ENCODE data around the gene VGLL4. TPM values are rescaled to one million over a fixed set of nuclear protein-coding genes. Genes with fewer than 3 reads are reported as not detected.

Gene VGLL4
- total RNA-seq, 1 experiment from 2014 or later, result 42.1 TPM

DNA sequence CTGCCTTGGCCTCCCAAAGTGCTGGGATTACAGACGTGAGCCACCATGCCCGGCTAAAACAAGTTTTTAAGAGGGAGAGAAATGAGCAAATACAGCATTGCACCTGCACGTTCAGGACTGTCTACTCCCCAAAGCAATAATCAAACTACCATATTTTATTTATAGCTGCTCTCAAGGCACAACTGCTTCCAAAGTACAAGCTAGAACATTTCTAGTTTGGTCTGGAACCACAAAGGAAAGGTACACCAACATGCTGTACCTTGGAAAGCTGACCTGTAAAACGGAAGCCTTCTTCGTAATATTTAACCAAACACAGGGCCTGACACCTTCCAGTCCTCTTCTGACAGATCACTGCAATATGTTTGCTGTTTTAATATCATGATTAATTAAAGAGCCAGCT is 14.5 kb upstream of the VGLL4 start:
- Histone ChIP-seq H4K8ac (replicated peaks; ENCODE audit: insufficient read length, low read depth, low read length) (no peak overlapping the region), H4K91ac (ENCODE audit: insufficient read length, low read depth, low read length) (no peak overlapping the region), H2BK120ac (ENCODE audit: low read depth, low read length, poor library complexity, severe bottlenecking) (no peak overlapping the region), H3K18ac (ENCODE audit: insufficient read length, low read depth, low read length) (no peak overlapping the region), H3K9ac (ENCODE audit: extremely low read depth, insufficient read length, low read length) (no peak overlapping the region), H2BK5ac (ENCODE audit: insufficient read length, low read length) (no peak overlapping the region), H3K56ac (ENCODE audit: insufficient read length, low read depth, low read length) (no peak overlapping the region), H2BK12ac (ENCODE audit: insufficient read length, low read depth, low read length) (no peak overlapping the region), H2BK15ac (ENCODE audit: low read depth, low read length) (no peak overlapping the region), H3K14ac (ENCODE audit: insufficient read depth, low read length) (no peak overlapping the region), H3K79me2 (ENCODE audit: insufficient read depth, low read length) (no peaks in the 10 kb centered on the region; the same call in 1 of the 2 replicates), H4K20me1 (ENCODE audit: control insufficient read depth, insufficient read depth, insufficient read length) (no peaks in the 10 kb centered on the region), H3K23ac (ENCODE audit: insufficient read length, low read depth, low read length) (no peak overlapping the region), H3K4me1 (ENCODE audit: insufficient read depth, low read length) (peaks cover 2% of the 10 kb centered on the region; the same call in 1 of the 2 replicates), H3K23me2 (ENCODE audit: insufficient read length, low read depth, low read length, poor library complexity, severe bottlenecking) (no peaks in the 10 kb centered on the region), H4K5ac (ENCODE audit: insufficient read length, low read depth, low read length) (no peak overlapping the region), H3K79me1 (ENCODE audit: insufficient read depth, low read depth, low read length, poor library complexity, severe bottlenecking) (no peaks in the 10 kb centered on the region), H2AK5ac (ENCODE audit: insufficient read length, low read length) (no peak overlapping the region), H3K9me3 (ENCODE audit: control insufficient read depth, low read depth, low read length) (no peaks in the 10 kb centered on the region), H3K4ac (ENCODE audit: low read depth, low read length) (no peak overlapping the region), H3K27me3 (ENCODE audit: insufficient read depth, low read length) (no peaks in the 10 kb centered on the region), H3T11ph (ENCODE audit: low read length) (no peak overlapping the region), H2BK20ac (ENCODE audit: low read depth, low read length, poor library complexity, severe bottlenecking) (no peak overlapping the region), H3K27ac (ENCODE audit: insufficient read length, low read depth, low read length) (no peak overlapping the region), H3K4me2 (ENCODE audit: insufficient read depth, insufficient read length, low read length) (no peak overlapping the region), H2AFZ (ENCODE audit: low read length) (no peak overlapping the region)
- H3K9me3 Mint-ChIP-seq, result peaks cover 0 to 4% of the 10 kb centered on the region in 2 experiments; a peak in 1 of 5 replicates
- TF ChIP-seq, protein P1, sequence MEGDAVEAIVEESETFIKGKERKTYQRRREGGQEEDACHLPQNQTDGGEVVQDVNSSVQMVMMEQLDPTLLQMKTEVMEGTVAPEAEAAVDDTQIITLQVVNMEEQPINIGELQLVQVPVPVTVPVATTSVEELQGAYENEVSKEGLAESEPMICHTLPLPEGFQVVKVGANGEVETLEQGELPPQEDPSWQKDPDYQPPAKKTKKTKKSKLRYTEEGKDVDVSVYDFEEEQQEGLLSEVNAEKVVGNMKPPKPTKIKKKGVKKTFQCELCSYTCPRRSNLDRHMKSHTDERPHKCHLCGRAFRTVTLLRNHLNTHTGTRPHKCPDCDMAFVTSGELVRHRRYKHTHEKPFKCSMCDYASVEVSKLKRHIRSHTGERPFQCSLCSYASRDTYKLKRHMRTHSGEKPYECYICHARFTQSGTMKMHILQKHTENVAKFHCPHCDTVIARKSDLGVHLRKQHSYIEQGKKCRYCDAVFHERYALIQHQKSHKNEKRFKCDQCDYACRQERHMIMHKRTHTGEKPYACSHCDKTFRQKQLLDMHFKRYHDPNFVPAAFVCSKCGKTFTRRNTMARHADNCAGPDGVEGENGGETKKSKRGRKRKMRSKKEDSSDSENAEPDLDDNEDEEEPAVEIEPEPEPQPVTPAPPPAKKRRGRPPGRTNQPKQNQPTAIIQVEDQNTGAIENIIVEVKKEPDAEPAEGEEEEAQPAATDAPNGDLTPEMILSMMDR (conservative IDR thresholded peaks at IDR 0.05), result no peak
- no CpG with 5 or more reads among the region's 5 CpGs for WGBS (ENCODE audit: extremely low coverage, insufficient read length, low lambda C conversion rate)
- H3K27me3 Mint-ChIP-seq (ENCODE audit: low read depth), result no peaks in the 10 kb centered on the region; the same call in 1 of the 2 replicates
- no peaks in the 10 kb centered on the region for H3K36me3 Mint-ChIP-seq (ENCODE audit: insufficient read depth in 1 of 3, low read depth in 3 of 3)
- no peak overlapping the region for H3K27ac Mint-ChIP-seq
- peaks cover 35 to 39% of the 10 kb centered on the region in 2 experiments for H3K4me1 Mint-ChIP-seq
- H3K4me3 Mint-ChIP-seq, result no peak overlapping the region
- no peak for DNase-seq

All from H9 (cell line).